GM12878 (cell line): ENCODE results near the gene CCDC117. TPM values are rescaled to one million over a fixed set of nuclear protein-coding genes. Genes with fewer than 3 reads are reported as not detected.

ENCODE experiments used
- DPF2 ChIP-seq: fragments of 450-650 bp; IDR thresholded peaks from 2 replicates; pipeline ENCODE4 v1.6.1; 2017; ENCODE audit warnings: mild to moderate bottlenecking
- EP300 ChIP-seq, 2 experiments: fragments of 150-350 bp in 1 of 2; IDR thresholded peaks; 2 replicates each; pipeline ENCODE4 v1.6.1; 2011 to 2012; ENCODE audit warnings: low read depth in 2 of 2, low read length in 2 of 2, borderline replicate concordance in 1 of 2, improper control_type of control experiment in 1 of 2, inconsistent platforms in 1 of 2; ENCODE audit not compliant: control insufficient read depth in 1 of 2
- FOS ChIP-seq: IDR thresholded peaks from 3 replicates; pipeline ENCODE4 v1.6.1; 2011; ENCODE audit warnings: borderline replicate concordance; ENCODE audit not compliant: insufficient read length; ENCODE audit errors: extremely low read depth
- HDAC2 ChIP-seq: fragments of 200-600 bp; sonication (generic); IDR thresholded peaks from 2 replicates; pipeline ENCODE4 v1.6.1; 2017
- JUNB ChIP-seq: IDR thresholded peaks from 2 replicates; pipeline ENCODE4 v1.6.1; 2016; ENCODE audit warnings: antibody characterized with exemption, mild to moderate bottlenecking
- JUND ChIP-seq: IDR thresholded peaks from 2 replicates; pipeline ENCODE4 v1.6.1; 2012; ENCODE audit warnings: low read depth, mild to moderate bottlenecking, low read length, improper control_type of control experiment, moderate library complexity
- KDM1A ChIP-seq: fragments of 200-600 bp; sonication (generic); IDR thresholded peaks from 2 replicates; pipeline ENCODE4 v1.6.1; 2016; ENCODE audit warnings: borderline replicate concordance
- KLF5 ChIP-seq: fragments of 450-650 bp; IDR thresholded peaks from 2 replicates; pipeline ENCODE4 v1.6.1; 2014; ENCODE audit warnings: mild to moderate bottlenecking; ENCODE audit not compliant: partially characterized antibody
- MEF2B ChIP-seq: fragments of 450-650 bp; IDR thresholded peaks from 2 replicates; pipeline ENCODE4 v1.6.1; 2018; ENCODE audit warnings: mild to moderate bottlenecking, moderate library complexity; ENCODE audit not compliant: partially characterized antibody, poor library complexity, severe bottlenecking
- NFIC ChIP-seq: IDR thresholded peaks from 2 replicates; pipeline ENCODE4 v1.6.1; 2012; ENCODE audit warnings: low read depth, mild to moderate bottlenecking, inconsistent platforms, low read length, moderate library complexity
- POLR2AphosphoS2 ChIP-seq: IDR thresholded peaks from 2 replicates; pipeline ENCODE4 v1.6.1; 2011; ENCODE audit warnings: low read depth, mild to moderate bottlenecking, low read length, improper control_type of control experiment, moderate library complexity
- RAD21 ChIP-seq: IDR thresholded peaks from 2 replicates; pipeline ENCODE4 v1.6.1; 2011; ENCODE audit warnings: mild to moderate bottlenecking, low read depth, low read length, moderate library complexity; ENCODE audit not compliant: insufficient read depth
- RELA ChIP-seq: fragments of 450-650 bp; IDR thresholded peaks from 2 replicates; pipeline ENCODE4 v1.8.0; 2014; ENCODE audit warnings: borderline replicate concordance; ENCODE audit not compliant: partially characterized antibody
- SMC3 ChIP-seq: IDR thresholded peaks from 2 replicates; pipeline ENCODE4 v1.6.1; 2011; ENCODE audit warnings: low read length, improper control_type of control experiment, borderline replicate concordance
- SPI1 ChIP-seq: IDR thresholded peaks from 2 replicates; pipeline ENCODE4 v1.6.1; 2011; ENCODE audit warnings: low read depth, mild to moderate bottlenecking, low read length, moderate library complexity, borderline replicate concordance; ENCODE audit not compliant: insufficient read depth
- TCF7 ChIP-seq: IDR thresholded peaks from 2 replicates; pipeline ENCODE4 v1.6.1; 2014; ENCODE audit warnings: antibody characterized with exemption, borderline replicate concordance
- YBX1 ChIP-seq: fragments of 450-650 bp; IDR thresholded peaks from 2 replicates; pipeline ENCODE4 v1.6.1; 2016; ENCODE audit warnings: antibody characterized with exemption
- ZNF24 ChIP-seq: fragments of 450-650 bp; IDR thresholded peaks from 2 replicates; pipeline ENCODE4 v1.6.1; 2017; ENCODE audit warnings: antibody characterized with exemption, mild to moderate bottlenecking
- ZZZ3 ChIP-seq: IDR thresholded peaks from 2 replicates; pipeline ENCODE4 v1.6.1; 2011; ENCODE audit warnings: low read depth; ENCODE audit not compliant: control insufficient read depth, insufficient read length
- polyA plus RNA-seq, 11 experiments: library from polyadenylated mRNA; depleted of rRNA in 4 of 11; unstranded in 6 of 11; stranded (reverse) in 5 of 11; fragments of >200 nt; fragmentation: Nextera tagmentation in 4 of 11; fragmentation: Illumina TruSeq in 1 of 11; extraction: Ambion mirVana in 4 of 11; extraction: Trizol in 1 of 11; gene quantifications; 1 replicate in 1 of 11; 2 replicates in 10 of 11; pipeline versions ENCODE4 v1.2.1 to v1.2.3, GENCODE V29; 2011 to 2016; ENCODE audit warnings: inconsistent platforms in 2 of 11, missing spikeins in 2 of 11, low read depth in 1 of 11
- total RNA-seq, 4 experiments: library from RNA; depleted of rRNA in 3 of 4; stranded (reverse); fragments of >200 nt in 3 of 4; fragmentation: Illumina TruSeq in 1 of 4; extraction: Trizol in 1 of 4; gene quantifications; 2 replicates each; pipeline versions ENCODE4 v1.2.1 to v1.2.3, GENCODE V29; 2013 to 2021
- TF ChIP-seq, protein P1 (sequence below): IDR thresholded peaks from 2 replicates; pipeline ENCODE4 v1.6.1; 2012; ENCODE audit warnings: mild to moderate bottlenecking, low read depth, low read length
- TF ChIP-seq, protein P2 (sequence below): IDR thresholded peaks from 2 replicates; pipeline ENCODE4 v1.6.1; 2012; ENCODE audit warnings: low read depth, low read length, improper control_type of control experiment
- TF ChIP-seq, protein P3 (sequence below): IDR thresholded peaks from 2 replicates; pipeline ENCODE4 v1.6.1; 2012; ENCODE audit warnings: improper control_type of control experiment, low read depth, low read length; ENCODE audit not compliant: insufficient replicate concordance

Gene CCDC117
- total and polyA plus RNA-seq, 10 of the 15 experiments (the other 5 are each of a cell fraction or from before 2014, with no cell fraction given): 6.3 to 32.2 (median 20.6) TPM

GRCh38 chr22:28791841-28792490, 19.5 kb downstream of the CCDC117 start (continued):
- TF ChIP-seq SPI1 (no peak), SMC3 (peak; percentile 1; the same call in 1 of the 2 replicates), JUND (no peak), RAD21 (no peak), JUNB (peak; percentile 93), ZZZ3 (no peak), DPF2 (peak; percentile 78), RELA (no peak), TCF7 (peak; percentile 100), POLR2AphosphoS2 (no peak; the same call in 1 of the 2 replicates), KLF5 (no peak), MEF2B (peak; percentile 79), KDM1A (no peak), ZNF24 (peak; percentile 27; the same call in 1 of the 2 replicates), NFIC (peak; percentile 98), YBX1 (no peak), EP300 (IDR thresholded peaks at IDR 0.05; ENCODE audit: borderline replicate concordance in 1 of 2, control insufficient read depth in 1 of 2, low read depth in 2 of 2, low read length in 2 of 2) (peak in 1 of 2 experiments; percentile 82; a peak in 3 of 4 replicates), HDAC2 (no peak), FOS (no peak)
- TF ChIP-seq, protein P1, sequence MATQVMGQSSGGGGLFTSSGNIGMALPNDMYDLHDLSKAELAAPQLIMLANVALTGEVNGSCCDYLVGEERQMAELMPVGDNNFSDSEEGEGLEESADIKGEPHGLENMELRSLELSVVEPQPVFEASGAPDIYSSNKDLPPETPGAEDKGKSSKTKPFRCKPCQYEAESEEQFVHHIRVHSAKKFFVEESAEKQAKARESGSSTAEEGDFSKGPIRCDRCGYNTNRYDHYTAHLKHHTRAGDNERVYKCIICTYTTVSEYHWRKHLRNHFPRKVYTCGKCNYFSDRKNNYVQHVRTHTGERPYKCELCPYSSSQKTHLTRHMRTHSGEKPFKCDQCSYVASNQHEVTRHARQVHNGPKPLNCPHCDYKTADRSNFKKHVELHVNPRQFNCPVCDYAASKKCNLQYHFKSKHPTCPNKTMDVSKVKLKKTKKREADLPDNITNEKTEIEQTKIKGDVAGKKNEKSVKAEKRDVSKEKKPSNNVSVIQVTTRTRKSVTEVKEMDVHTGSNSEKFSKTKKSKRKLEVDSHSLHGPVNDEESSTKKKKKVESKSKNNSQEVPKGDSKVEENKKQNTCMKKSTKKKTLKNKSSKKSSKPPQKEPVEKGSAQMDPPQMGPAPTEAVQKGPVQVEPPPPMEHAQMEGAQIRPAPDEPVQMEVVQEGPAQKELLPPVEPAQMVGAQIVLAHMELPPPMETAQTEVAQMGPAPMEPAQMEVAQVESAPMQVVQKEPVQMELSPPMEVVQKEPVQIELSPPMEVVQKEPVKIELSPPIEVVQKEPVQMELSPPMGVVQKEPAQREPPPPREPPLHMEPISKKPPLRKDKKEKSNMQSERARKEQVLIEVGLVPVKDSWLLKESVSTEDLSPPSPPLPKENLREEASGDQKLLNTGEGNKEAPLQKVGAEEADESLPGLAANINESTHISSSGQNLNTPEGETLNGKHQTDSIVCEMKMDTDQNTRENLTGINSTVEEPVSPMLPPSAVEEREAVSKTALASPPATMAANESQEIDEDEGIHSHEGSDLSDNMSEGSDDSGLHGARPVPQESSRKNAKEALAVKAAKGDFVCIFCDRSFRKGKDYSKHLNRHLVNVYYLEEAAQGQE: no peak
- TF ChIP-seq, protein P2, sequence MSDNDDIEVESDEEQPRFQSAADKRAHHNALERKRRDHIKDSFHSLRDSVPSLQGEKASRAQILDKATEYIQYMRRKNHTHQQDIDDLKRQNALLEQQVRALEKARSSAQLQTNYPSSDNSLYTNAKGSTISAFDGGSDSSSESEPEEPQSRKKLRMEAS: no peak
- TF ChIP-seq, protein P3, sequence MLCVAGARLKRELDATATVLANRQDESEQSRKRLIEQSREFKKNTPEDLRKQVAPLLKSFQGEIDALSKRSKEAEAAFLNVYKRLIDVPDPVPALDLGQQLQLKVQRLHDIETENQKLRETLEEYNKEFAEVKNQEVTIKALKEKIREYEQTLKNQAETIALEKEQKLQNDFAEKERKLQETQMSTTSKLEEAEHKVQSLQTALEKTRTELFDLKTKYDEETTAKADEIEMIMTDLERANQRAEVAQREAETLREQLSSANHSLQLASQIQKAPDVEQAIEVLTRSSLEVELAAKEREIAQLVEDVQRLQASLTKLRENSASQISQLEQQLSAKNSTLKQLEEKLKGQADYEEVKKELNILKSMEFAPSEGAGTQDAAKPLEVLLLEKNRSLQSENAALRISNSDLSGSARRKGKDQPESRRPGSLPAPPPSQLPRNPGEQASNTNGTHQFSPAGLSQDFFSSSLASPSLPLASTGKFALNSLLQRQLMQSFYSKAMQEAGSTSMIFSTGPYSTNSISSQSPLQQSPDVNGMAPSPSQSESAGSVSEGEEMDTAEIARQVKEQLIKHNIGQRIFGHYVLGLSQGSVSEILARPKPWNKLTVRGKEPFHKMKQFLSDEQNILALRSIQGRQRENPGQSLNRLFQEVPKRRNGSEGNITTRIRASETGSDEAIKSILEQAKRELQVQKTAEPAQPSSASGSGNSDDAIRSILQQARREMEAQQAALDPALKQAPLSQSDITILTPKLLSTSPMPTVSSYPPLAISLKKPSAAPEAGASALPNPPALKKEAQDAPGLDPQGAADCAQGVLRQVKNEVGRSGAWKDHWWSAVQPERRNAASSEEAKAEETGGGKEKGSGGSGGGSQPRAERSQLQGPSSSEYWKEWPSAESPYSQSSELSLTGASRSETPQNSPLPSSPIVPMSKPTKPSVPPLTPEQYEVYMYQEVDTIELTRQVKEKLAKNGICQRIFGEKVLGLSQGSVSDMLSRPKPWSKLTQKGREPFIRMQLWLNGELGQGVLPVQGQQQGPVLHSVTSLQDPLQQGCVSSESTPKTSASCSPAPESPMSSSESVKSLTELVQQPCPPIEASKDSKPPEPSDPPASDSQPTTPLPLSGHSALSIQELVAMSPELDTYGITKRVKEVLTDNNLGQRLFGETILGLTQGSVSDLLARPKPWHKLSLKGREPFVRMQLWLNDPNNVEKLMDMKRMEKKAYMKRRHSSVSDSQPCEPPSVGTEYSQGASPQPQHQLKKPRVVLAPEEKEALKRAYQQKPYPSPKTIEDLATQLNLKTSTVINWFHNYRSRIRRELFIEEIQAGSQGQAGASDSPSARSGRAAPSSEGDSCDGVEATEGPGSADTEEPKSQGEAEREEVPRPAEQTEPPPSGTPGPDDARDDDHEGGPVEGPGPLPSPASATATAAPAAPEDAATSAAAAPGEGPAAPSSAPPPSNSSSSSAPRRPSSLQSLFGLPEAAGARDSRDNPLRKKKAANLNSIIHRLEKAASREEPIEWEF: no peak
